H1 (cell line): ENCODE results near the gene ZNF670. TPM values are rescaled to one million over a fixed set of nuclear protein-coding genes. Genes with fewer than 3 reads are reported as not detected.

ENCODE experiments used
- CTCF ChIA-PET: fragments of 300-600 bp; sonication (Branson Sonifier 250); formaldehyde crosslinking; loops from one replicate; lab custom pipeline; 2021; ENCODE audit not compliant: partially characterized antibody; lab: Charles Lee
- POLR2A ChIA-PET: fragments of 300-600 bp; sonication (Branson Sonifier 250); formaldehyde crosslinking; loops from one replicate; lab custom pipeline; 2021; ENCODE audit warnings: inconsistent platforms; ENCODE audit not compliant: partially characterized antibody; lab: Charles Lee
- DNase-seq, 2 experiments: peaks; one replicate each; pipeline versions ENCODE4 v3.0.0 to v3.0.0-alpha.2; 2010 to 2022; ENCODE audit warnings: low spot score in 2 of 2, low read depth in 1 of 2, mixed read lengths in 1 of 2
- FAIRE-seq: peaks from 2 replicates; lab custom pipeline; 2011; peaks lifted over from hg19 to GRCh38; lab: Jason Lieb, UNC
- H2AFZ ChIP-seq: 2 replicates; pipeline ENCODE4 v1.8.1; 2012; ENCODE audit warnings: low read length, inconsistent platforms
- H2AK5ac ChIP-seq: 2 replicates; pipeline ENCODE4 v1.6.1; 2013; ENCODE audit warnings: low read depth, low read length
- H2BK120ac ChIP-seq: replicated peaks from 2 replicates; pipeline ENCODE3; 2013; ENCODE audit warnings: low read depth, low read length, inconsistent platforms
- H2BK12ac ChIP-seq: 2 replicates; pipeline ENCODE4 v1.6.1; 2013; ENCODE audit warnings: low read depth, low read length
- H2BK15ac ChIP-seq: 2 replicates; pipeline ENCODE4 v1.6.1; 2013; ENCODE audit warnings: low read length
- H2BK20ac ChIP-seq: 2 replicates; pipeline ENCODE4 v1.6.1; 2013; ENCODE audit warnings: low read length
- H2BK5ac ChIP-seq: 2 replicates; pipeline ENCODE4 v1.6.1; 2013; ENCODE audit warnings: low read depth, low read length
- H3K14ac ChIP-seq: 2 replicates; pipeline ENCODE4 v1.6.1; 2013; ENCODE audit warnings: inconsistent platforms; ENCODE audit not compliant: insufficient read length
- H3K18ac ChIP-seq: 2 replicates; pipeline ENCODE4 v1.6.1; 2013; ENCODE audit warnings: low read length; ENCODE audit errors: extremely low read depth
- H3K23ac ChIP-seq: 2 replicates; pipeline ENCODE4 v1.6.1; 2013; ENCODE audit warnings: inconsistent platforms; ENCODE audit not compliant: insufficient read length
- H3K23me2 ChIP-seq: 2 replicates; pipeline ENCODE4 v1.6.1; 2013; ENCODE audit warnings: low read depth, low read length
- H3K27ac ChIP-seq: 2 replicates; pipeline ENCODE4 v1.6.1; 2011; ENCODE audit warnings: low read depth, low read length, inconsistent platforms
- H3K27me3 ChIP-seq, 4 experiments: replicated peaks in 1 of 4; 1 replicate in 1 of 4; 2 replicates in 3 of 4; pipeline versions ENCODE4 v1.6.1 to v1.8.1; 2011 to 2013; ENCODE audit warnings: low read length in 3 of 4, mild to moderate bottlenecking in 3 of 4, inconsistent platforms in 2 of 4, mixed read lengths in 2 of 4, moderate library complexity in 1 of 4; ENCODE audit not compliant: control insufficient read depth in 3 of 4, insufficient read depth in 3 of 4; ENCODE audit errors: extremely low read depth in 1 of 4
- H3K36me3 ChIP-seq, 4 experiments: 2 replicates each; pipeline versions ENCODE4 v1.6.1 to v1.8.1; 2011 to 2013; ENCODE audit warnings: mild to moderate bottlenecking in 4 of 4, low read length in 3 of 4, moderate library complexity in 2 of 4, control low read depth in 1 of 4, inconsistent platforms in 1 of 4; ENCODE audit not compliant: insufficient read depth in 4 of 4, control insufficient read depth in 2 of 4
- H3K4ac ChIP-seq: replicated peaks from 2 replicates; pipeline ENCODE3; 2013; ENCODE audit warnings: low read length, low read depth, mixed read lengths, inconsistent platforms; ENCODE audit not compliant: insufficient read length
- H3K4me1 ChIP-seq, 4 experiments: replicated peaks in 1 of 4; 1 replicate in 1 of 4; 2 replicates in 3 of 4; pipeline versions ENCODE4 v1.6.1 to v1.8.1; 2011 to 2013; ENCODE audit warnings: low read length in 3 of 4, inconsistent platforms in 2 of 4, mixed read lengths in 1 of 4; ENCODE audit not compliant: insufficient read depth in 4 of 4, control insufficient read depth in 3 of 4
- H3K4me2 ChIP-seq, 2 experiments: 2 replicates each; pipeline versions ENCODE4 v1.6.1 to v1.8.1; 2011 to 2013; ENCODE audit warnings: low read depth in 2 of 2, low read length in 2 of 2, control low read depth in 1 of 2, inconsistent platforms in 1 of 2, mild to moderate bottlenecking in 1 of 2; ENCODE audit not compliant: insufficient read depth in 1 of 2
- H3K4me3 ChIP-seq, 4 experiments: fragments of 200-600, 300-600 bp in 1 of 4; sonication (generic), shearing (Covaris generic), sonication (Bioruptor Twin) in 1 of 4; 2 replicates each; pipeline versions ENCODE4 v1.5.1 to v1.8.1; 2011 to 2016; ENCODE audit warnings: low read length in 4 of 4, low read depth in 3 of 4, control low read depth in 2 of 4, inconsistent platforms in 2 of 4, mild to moderate bottlenecking in 2 of 4, mixed read lengths in 1 of 4, moderate library complexity in 1 of 4; ENCODE audit not compliant: insufficient read depth in 2 of 4; ENCODE audit errors: extremely low read depth in 1 of 4
- H3K56ac ChIP-seq: replicated peaks from 2 replicates; pipeline ENCODE3; 2013; ENCODE audit warnings: low read depth, mild to moderate bottlenecking, mixed read lengths, low read length, inconsistent platforms; ENCODE audit not compliant: insufficient read length
- H3K79me1 ChIP-seq: 2 replicates; pipeline ENCODE4 v1.6.1; 2013; ENCODE audit warnings: low read depth, low read length, control low read depth
- H3K79me2 ChIP-seq, 2 experiments: 2 replicates each; pipeline versions ENCODE4 v1.6.1 to v1.8.1; 2012 to 2013; ENCODE audit warnings: low read length in 2 of 2, mild to moderate bottlenecking in 2 of 2, inconsistent platforms in 1 of 2; ENCODE audit not compliant: insufficient read depth in 2 of 2, control insufficient read depth in 1 of 2
- H3K9ac ChIP-seq, 4 experiments: replicated peaks in 1 of 4; 1 replicate in 1 of 4; 2 replicates in 3 of 4; pipeline versions ENCODE4 v1.6.1 to v1.8.1; 2011 to 2013; ENCODE audit warnings: low read depth in 3 of 4, low read length in 3 of 4, control low read depth in 2 of 4, mild to moderate bottlenecking in 2 of 4, moderate library complexity in 2 of 4, inconsistent platforms in 1 of 4; ENCODE audit errors: extremely low read depth in 1 of 4
- H3K9me3 ChIP-seq, 2 experiments: 2 replicates each; pipeline versions ENCODE4 v1.6.1 to v1.8.1; 2012 to 2013; ENCODE audit warnings: mild to moderate bottlenecking in 2 of 2, moderate library complexity in 2 of 2, control low read depth in 1 of 2, inconsistent platforms in 1 of 2, low read depth in 1 of 2, low read length in 1 of 2, mixed read lengths in 1 of 2; ENCODE audit not compliant: insufficient read depth in 2 of 2
- H4K20me1 ChIP-seq, 2 experiments: replicated peaks in 1 of 2; 2 replicates each; pipeline versions ENCODE3 to v1.8.1; 2011 to 2013; ENCODE audit warnings: inconsistent platforms in 2 of 2, low read length in 2 of 2, mild to moderate bottlenecking in 1 of 2; ENCODE audit not compliant: insufficient read depth in 2 of 2, control insufficient read depth in 1 of 2
- H4K5ac ChIP-seq: 2 replicates; pipeline ENCODE4 v1.6.1; 2013; ENCODE audit warnings: low read length, low read depth, mixed read lengths, inconsistent platforms; ENCODE audit not compliant: insufficient read length
- H4K8ac ChIP-seq: 2 replicates; pipeline ENCODE4 v1.8.0; 2013; ENCODE audit warnings: mild to moderate bottlenecking, moderate library complexity, low read length, inconsistent platforms; ENCODE audit not compliant: insufficient read depth; ENCODE audit errors: extremely low read depth
- H4K91ac ChIP-seq: replicated peaks from 2 replicates; pipeline ENCODE3; 2013; ENCODE audit warnings: low read length, mixed read lengths, inconsistent platforms; ENCODE audit not compliant: insufficient read length
- KDM4A ChIP-seq: IDR thresholded peaks from one replicate; pipeline ENCODE4 v1.7.1; 2012; ENCODE audit warnings: low read depth, mild to moderate bottlenecking, moderate library complexity, low read length, inconsistent platforms; ENCODE audit not compliant: severe bottlenecking
- RXRA ChIP-seq: IDR thresholded peaks from 2 replicates; pipeline ENCODE4 v1.6.1; 2011; ENCODE audit warnings: low read depth, mild to moderate bottlenecking, low read length, moderate library complexity; ENCODE audit not compliant: insufficient read depth
- SRF ChIP-seq: IDR thresholded peaks from 2 replicates; pipeline ENCODE4 v1.6.1; 2011; ENCODE audit warnings: mild to moderate bottlenecking, low read depth, low read length, moderate library complexity
- SUZ12 ChIP-seq: fragments of 200-600 bp; sonication (generic); IDR thresholded peaks from 2 replicates; pipeline ENCODE4 v1.6.1; 2012; ENCODE audit warnings: mild to moderate bottlenecking, inconsistent platforms, low read length, moderate library complexity, mixed read lengths
- WGBS, 2 experiments: shearing (Covaris generic) in 1 of 2; methylation state at CpG; one replicate each; pipeline versions ENCODE4 v1.1.6 to v1.1.7; 2013 to 2015; ENCODE audit warnings: low lambda C conversion rate in 2 of 2, mixed read lengths in 2 of 2, inconsistent platforms in 1 of 2, low coverage in 1 of 2, missing lambda C conversion rate in 1 of 2; ENCODE audit not compliant: insufficient replicate concordance in 2 of 2, insufficient coverage in 1 of 2, insufficient read length in 1 of 2; ENCODE audit errors: extremely low coverage in 1 of 2, missing lambda C conversion rate in 1 of 2; 5-methylcytosine and 5-hydroxymethylcytosine counted together
- long read RNA-seq, 2 experiments: library from RNA in 1 of 2; library from capped mRNA in 1 of 2; stranded (forward); transcript quantifications; one replicate each; pipeline ENCODE4 v2.0.0, GENCODE V29; 2021; ENCODE audit warnings: inconsistent platforms in 1 of 2
- polyA minus RNA-seq, 3 experiments: library from RNA; depleted of rRNA, polyadenylated mRNA; stranded (reverse); fragments of >200 nt; gene quantifications; 1 replicate in 2 of 3; 2 replicates in 1 of 3; pipeline ENCODE4 v1.2.3, GENCODE V29; 2011
- polyA plus RNA-seq, 7 experiments: library from polyadenylated mRNA; depleted of rRNA in 3 of 7; stranded (reverse) in 5 of 7; unstranded in 2 of 7; fragments of >200 nt in 5 of 7; fragments of 200-250 nt in 2 of 7; gene quantifications; 1 replicate in 5 of 7; 2 replicates in 1 of 7; 4 replicates in 1 of 7; pipeline versions ENCODE4 v1.2.1 to v1.2.3, GENCODE V29; 2011 to 2013; ENCODE audit warnings: missing spikeins in 2 of 7, mixed read lengths in 2 of 7
- total RNA-seq: library from RNA; stranded (reverse); fragmentation: NEBNext Ultra II Directional; extraction: Animal tissue kit (Norgen Biotek cat#: 25700); gene quantifications from 2 replicates; pipeline ENCODE4 v1.2.1, GENCODE V29; 2021

ZNF670 gene
- total RNA-seq (11.7 and 15.4 TPM in 2 replicates), polyA plus RNA-seq (2011; rRNA removed) (1.5 and 2.8 TPM in 2 replicates), polyA minus RNA-seq (2011; rRNA and poly(A)+ RNA removed) (5.4 and 9.3 TPM in 2 replicates)
- polyA plus RNA-seq (2011; cell fraction: cytosol; rRNA removed) = 3.9 TPM
- 0.97 TPM for polyA plus RNA-seq (2011; cell fraction: nucleus; rRNA removed)
- polyA plus RNA-seq (2012, experiment 1 of 2) = 5.4 to 9.7 TPM (median 5.7 TPM) in 4 replicates
- polyA plus RNA-seq (2012, experiment 2 of 2) = 0.46 TPM
- 6.3 TPM for polyA plus RNA-seq (2013, experiment 1 of 2)
- 6.7 TPM for polyA plus RNA-seq (2013, experiment 2 of 2)
- 5.1 TPM for polyA minus RNA-seq (2011; cell fraction: cytosol; rRNA and poly(A)+ RNA removed)
- 7.4 TPM for polyA minus RNA-seq (2011; cell fraction: nucleus; rRNA and poly(A)+ RNA removed)
- long read RNA-seq, experiment 1, transcript ZNF670-201 (4 exons, 1,994 nt) = major isoform, 5 of 7 reads
- long read RNA-seq, experiment 1, partial matches to known transcripts = 1 of 7 reads
- long read RNA-seq, experiment 1, other reads (novel, unspliced or antisense) = 1 of 7 reads
- long read RNA-seq, experiment 2, transcript ZNF670-201 (4 exons, 1,994 nt) = major isoform, 14 of 14 reads
- long read RNA-seq, experiment 2, partial matches to known transcripts = 0 of 14 reads
- long read RNA-seq, experiment 2, other reads (novel, unspliced or antisense) = 0 of 14 reads

DNA sequence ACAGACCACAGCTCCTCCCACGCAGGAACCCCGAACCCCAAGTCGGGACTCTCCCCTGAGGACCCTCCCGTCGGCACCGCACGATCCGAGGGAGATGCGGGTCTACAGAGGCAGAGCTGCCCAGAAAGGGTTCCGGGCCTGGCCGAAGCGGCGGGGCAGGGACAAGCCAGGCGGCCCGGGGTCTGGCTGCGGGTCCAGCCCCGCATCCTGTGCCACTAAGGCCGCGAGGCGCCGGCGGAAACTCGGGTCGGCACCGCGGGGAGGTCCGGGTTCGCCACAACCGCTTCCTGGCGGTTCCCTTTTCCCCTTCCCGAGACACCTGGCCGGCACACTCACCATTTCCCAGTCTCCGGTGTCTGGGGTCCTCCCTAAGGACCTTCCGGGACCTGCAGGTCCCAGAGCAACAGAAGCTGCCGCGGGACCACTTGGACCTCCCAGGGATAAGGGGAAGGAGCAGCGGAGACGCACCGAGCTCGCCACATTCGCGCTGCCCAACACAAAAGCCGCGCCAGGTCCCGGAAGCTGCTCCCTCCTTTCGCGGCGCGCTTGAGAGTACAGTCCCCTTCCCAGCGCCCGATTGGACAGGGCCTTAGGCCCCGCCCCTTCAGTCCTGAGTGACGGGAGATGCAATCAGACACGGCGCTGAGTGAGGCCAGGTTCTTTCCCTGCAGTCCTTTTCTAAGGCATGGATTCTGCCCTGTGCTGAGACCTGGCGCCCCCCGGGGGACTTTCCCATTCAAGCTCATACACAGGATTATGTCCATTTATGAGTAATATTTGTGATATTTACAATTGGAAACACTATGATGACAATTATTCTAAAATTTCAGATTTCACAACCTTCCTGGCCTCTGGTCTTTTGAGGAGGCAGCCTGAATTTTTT lies at the start of gene ZNF670:
TSS of gene ZNF670 (minus strand) at position 554 of the 883 bp plus-strand sequence. CDS start at position 339, 215 bp downstream.
- POLR2A ChIA-PET = interaction anchor here (0.7 to 2.6 kb wide), 15 partner anchors 8 to 354 kb away, joined by 3 to 11 read pairs (median 4); partner anchors contain the start of genes SCCPDH, ZNF669 and ZNF695
- no peak for TF ChIP-seq RXRA
- no peak for TF ChIP-seq SUZ12
- TF ChIP-seq SRF = 0 out of 2 replicates have a peak, but pooled peaks have one; percentile 15
- TF ChIP-seq KDM4A = peak; percentile 96

More for the DNA sequence above, at the start of gene ZNF670:
- H4K8ac ChIP-seq = peak within 1 kb of the TSS; percentile 95; the same call in 1 of the 2 replicates
- peak within 1 kb of the TSS; percentile 27 for H3K56ac ChIP-seq
- no peaks in the 10 kb centered on the region for H3K27me3 ChIP-seq
- peaks cover 21 to 46% of the 10 kb centered on the region in 2 experiments for H3K79me2 ChIP-seq
- H2BK120ac ChIP-seq = no peak within 1 kb of the TSS
- H3K79me1 ChIP-seq = peaks cover 6% of the 10 kb centered on the region
- FAIRE-seq (peak; percentile 95), DNase-seq (peak; percentile 92 to 97)
- H3K4me3 ChIP-seq = peak within 1 kb of the TSS; percentile 78 to 97 (median 92)
- H3K36me3 ChIP-seq = peaks cover 0 to 30% (median 11%) of the 10 kb centered on the region in 4 experiments; a peak in 4 of 8 replicates
- no peak within 1 kb of the TSS for H2BK12ac ChIP-seq
- peak within 1 kb of the TSS; percentile 24 for H4K5ac ChIP-seq
- H3K18ac ChIP-seq = peak within 1 kb of the TSS; percentile 85; the same call in 1 of the 2 replicates
- peak within 1 kb of the TSS; percentile 88 for H3K27ac ChIP-seq
- H3K9ac ChIP-seq = peak within 1 kb of the TSS; percentile 85 to 95 (median 94)
- H3K4me2 ChIP-seq = peak within 1 kb of the TSS; percentile 70 to 95
- peak within 1 kb of the TSS; percentile 93 for H2AFZ ChIP-seq
- H3K23me2 ChIP-seq = peaks cover 6% of the 10 kb centered on the region
- CTCF ChIA-PET = interaction anchor here (0.6 to 2.9 kb wide), 11 partner anchors 9 to 1805 kb away, joined by 3 to 8 read pairs (median 4); no protein-coding TSS in a partner anchor
- WGBS, 2 experiments = 2% methylated on average over 43 of the region's 57 CpGs; no CpG with 5 or more reads in 1 of the 2 experiments
- H3K9me3 ChIP-seq = peaks cover 16 to 23% of the 10 kb centered on the region in 2 experiments
- H3K14ac ChIP-seq = no peak within 1 kb of the TSS
- H3K23ac ChIP-seq = no peak within 1 kb of the TSS
- no peak within 1 kb of the TSS for H2BK15ac ChIP-seq
- H2AK5ac ChIP-seq = 0 out of 2 replicates have a peak within 1 kb of the TSS, but pooled peaks have one; percentile 24
- no peak within 1 kb of the TSS for H2BK20ac ChIP-seq
- H4K91ac ChIP-seq = peak within 1 kb of the TSS; percentile 33
- peaks cover 0 to 5% (median 4%) of the 10 kb centered on the region in 4 experiments; a peak in 4 of 7 replicates for H3K4me1 ChIP-seq
- no peaks in the 10 kb centered on the region for H4K20me1 ChIP-seq
- H2BK5ac ChIP-seq = peak within 1 kb of the TSS; percentile 67
- H3K4ac ChIP-seq = peak within 1 kb of the TSS; percentile 6
